NCI-H2171 (cell line): Measurements from ENCODE around the gene CNOT8.
"Not testable (repeated sequence)": the region's sequence is repeated elsewhere in the genome, so short reads cannot be mapped to it uniquely, and the experiment has no call there.

Experiments
- DNase-seq: peaks from one replicate; lab custom pipeline; 2025; lab: John Stamatoyannopoulos, UW

The CNOT8 gene

GRCh38 chr5:154858297-154858971 is at the start of gene CNOT8:
Gene CNOT8, plus strand, starts transcription at chr5:154858627. Its CDS starts 4,652 bp downstream, at chr5:154863279.
- peak; percentile 87 for DNase-seq

- DNase-seq: no peak
Observed at GRCh38 chr5:154811239-154811638, 47.2 kb upstream of the CNOT8 start.

DNA sequence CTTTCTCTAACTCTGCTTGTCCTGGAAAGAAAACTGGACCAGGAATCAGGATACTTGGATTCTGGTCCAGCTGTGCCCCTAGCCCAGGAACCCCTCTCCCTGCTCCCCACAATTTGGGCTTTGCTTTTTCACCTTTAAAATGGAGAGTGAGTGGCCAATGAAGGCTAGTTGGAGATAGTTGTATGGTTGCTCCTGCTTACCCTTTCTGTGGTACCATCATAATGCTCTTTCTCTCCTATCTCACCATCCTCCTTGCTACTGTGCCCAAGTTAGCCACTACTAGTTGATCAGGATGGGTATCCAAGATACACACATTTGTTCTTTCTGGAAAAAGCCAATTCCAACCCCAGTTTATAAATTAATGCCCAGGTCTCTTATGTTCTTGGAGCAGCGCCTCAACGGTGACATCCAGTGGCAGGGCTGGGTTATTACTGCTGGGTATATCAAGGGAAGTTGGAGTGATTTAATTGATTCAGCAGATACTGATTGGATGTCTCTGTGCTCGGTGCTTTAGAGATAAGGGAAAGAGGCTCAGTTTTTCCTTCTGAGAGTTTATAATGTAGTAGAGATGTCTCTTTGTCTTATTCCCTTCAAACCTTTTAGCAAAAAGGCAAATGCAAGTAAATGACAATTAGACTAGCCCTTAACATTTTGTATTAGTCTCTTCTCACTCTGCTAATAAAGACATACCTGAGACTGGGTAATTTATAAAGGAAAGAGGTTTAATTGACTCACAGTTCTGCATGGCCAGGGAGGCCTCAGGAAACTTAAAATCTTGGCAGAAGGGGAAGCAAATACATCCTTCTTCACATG is 46.6 kb upstream of the CNOT8 start:
- no peak for DNase-seq

DNA sequence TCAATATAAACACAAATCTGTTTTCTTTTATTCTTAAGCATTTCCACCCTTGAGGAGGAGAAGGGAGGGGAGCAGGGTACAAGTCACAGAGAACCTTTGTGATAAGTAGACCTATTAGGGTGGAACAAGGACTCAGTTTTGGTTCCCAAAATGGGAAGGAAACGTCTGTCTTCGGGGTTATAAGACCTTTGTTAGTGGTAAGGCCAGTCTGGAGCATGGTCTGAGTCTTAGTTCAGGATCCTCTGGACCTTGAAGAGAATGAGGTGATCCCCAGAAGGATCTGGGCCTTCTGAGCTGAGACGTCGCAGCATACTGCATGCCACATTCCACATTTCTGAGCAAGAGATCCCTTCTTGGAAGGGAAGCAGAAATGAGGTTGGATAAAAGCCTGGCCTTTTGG is 45.3 kb upstream of the CNOT8 start:
- DNase-seq: no peak

- no peak for DNase-seq
Observed at GRCh38 chr5:154813736-154814135, 44.7 kb upstream of the CNOT8 start.

DNA sequence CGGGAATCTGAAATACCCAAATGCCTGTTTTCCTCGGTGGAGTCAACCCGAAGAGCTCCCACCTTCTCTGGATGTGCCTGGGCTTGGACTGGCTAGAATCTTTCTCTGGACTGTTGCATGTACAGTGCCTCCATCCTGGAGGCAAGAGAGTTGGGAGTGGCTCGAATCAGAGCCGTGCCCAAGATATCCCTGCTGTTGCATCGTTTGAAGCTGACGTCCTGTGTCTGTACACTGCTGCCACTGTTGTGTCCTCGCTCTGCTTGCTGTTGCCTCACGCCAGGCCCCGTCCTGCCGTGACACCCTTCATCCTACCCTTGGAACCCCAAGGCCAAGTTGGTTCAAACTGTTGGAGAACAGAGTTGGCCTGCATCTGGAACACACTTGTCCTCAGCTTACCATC is 43.4 kb upstream of the CNOT8 start:
- DNase-seq: no peak

DNA sequence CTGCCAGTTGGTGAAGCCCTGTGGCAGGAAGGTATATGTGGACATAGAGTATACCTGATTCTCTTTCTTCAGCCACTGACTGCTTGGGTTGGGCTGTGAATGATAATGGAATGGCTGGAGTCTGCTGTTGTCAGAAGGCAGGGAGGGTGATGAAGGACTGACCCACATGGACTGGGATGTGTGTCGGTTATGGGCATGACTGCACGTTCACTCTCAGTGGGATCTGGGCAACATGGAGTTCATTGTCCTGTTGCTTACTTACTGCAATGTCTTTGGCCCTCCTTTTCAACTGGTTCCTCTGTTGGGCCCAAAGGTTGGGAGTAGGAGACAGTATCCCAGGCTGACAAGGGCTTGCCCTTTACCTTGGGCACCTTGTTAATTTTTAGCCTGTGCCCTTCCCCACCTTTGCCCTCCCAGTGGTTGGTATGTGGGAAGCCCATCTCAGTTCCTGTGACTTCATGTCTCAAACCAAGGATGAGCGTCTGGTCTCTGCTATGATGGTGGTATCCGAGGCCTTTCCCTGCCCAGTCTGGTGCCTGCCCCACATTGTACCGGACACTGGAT is 42.7 kb upstream of the CNOT8 start:
- DNase-seq: no peak

DNA sequence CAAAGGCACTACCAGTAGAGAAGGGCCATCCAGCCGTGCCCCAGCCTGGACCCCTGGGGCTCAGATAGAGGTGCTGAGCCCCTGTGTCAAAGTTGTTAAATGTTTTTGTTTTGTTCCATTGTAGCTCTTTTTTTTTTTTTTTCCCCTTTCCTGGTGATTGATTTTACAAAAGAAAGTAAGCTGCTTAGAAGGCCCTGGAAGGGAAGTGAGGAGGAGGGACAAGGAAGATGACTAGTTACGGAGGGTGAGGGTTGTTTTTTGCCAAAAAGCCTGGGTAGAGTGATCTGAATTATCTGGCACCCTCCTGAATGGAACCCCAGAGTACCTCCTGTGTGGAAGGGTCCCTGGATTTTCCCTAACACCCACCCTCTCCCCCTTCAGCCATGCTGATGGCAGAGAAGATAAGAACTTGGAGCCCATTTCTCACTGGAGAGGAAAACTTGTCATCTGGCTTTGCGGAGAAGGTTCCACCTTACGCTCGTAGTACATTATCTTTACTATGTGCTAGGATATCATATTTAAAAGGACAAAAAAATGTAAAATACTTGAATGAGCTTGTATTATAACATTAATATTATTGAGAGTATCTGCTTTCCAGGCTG is 41.4 kb upstream of the CNOT8 start:
- no peak for DNase-seq

GRCh38 chr5:154817815-154818214 is 40.6 kb upstream of the CNOT8 start:
- no peak for DNase-seq

DNA sequence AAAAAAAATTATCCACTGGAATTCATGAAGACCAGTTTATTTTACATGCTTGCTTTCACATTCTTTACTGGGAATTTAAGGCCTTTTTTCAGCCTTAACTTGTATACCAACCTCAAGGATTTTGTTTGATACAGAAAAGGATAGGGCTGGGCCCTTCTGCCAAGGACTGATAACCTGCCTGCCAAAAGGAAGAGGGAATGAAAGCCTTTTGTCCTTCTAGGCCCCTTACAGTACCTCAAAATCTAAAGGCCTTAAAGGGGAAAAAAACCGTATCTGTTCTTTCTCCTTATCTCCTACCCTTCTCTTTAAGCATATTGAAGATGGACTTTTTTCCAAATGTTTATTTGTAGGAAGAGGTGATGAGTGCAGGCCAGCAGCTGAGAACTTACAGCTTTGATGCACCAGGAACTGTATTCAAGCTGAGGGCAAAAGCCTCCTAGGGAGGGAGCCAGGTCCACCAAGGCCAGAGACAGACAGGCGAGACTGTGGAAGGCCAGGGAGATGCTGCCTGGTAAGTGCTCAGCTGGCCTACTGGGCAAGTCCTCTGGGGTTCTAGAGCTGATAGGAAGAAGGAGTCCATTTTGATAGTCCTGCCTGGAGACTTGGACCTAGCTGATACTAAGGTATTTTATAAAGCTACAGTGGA is 39.8 kb upstream of the CNOT8 start:
- no peak for DNase-seq

DNA sequence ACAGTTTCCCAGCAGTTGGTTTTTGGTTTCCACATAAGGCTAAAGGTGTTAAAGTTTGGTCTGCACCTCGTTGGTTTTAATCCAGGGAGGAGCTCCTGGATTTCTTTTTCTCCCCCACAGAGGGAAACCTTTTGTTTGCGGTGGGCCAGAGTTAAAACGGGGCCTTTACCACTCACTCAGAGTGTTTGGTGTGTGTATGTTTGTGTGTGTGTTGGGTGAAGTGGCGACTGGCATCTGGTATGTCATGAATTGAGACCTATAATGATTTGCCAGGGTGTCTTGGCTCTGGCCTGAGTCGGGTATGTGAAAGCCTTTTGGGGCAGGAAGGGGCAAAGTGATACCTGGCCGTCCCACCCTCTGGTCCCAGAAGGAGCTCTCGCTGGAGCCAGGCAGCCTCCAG is 38.9 kb upstream of the CNOT8 start:
- DNase-seq: no peak

GRCh38 chr5:154820383-154820782 is 38.0 kb upstream of the CNOT8 start:
- no peak for DNase-seq

- DNase-seq: not testable (repeated sequence)
Observed at GRCh38 chr5:154822896-154823295, 35.5 kb upstream of the CNOT8 start.

- no peak for DNase-seq
Observed at GRCh38 chr5:154823605-154824004, 34.8 kb upstream of the CNOT8 start.

DNA sequence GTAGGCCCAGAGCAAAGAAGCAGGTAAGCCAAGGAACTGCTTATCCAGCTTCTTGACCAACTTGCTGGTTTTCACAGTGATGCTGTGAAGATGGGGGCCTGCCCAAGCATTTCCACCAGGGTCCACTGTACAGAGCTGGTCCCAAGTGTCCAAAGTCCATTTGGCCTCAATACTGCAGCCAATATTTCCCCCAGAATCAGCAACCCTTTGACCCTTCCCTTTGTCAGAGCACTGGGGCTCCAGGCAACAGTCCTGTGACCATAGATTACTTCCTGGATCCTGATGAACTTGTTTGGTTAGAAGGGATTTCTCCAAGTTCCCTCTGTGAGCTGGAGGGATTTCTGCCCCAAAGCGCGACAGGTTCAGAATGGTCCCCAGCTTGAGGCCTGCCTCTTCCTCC is 34.4 kb upstream of the CNOT8 start:
- no peak for DNase-seq

GRCh38 chr5:154829181-154829588 is 29.2 kb upstream of the CNOT8 start:
- DNase-seq: no peak

DNA sequence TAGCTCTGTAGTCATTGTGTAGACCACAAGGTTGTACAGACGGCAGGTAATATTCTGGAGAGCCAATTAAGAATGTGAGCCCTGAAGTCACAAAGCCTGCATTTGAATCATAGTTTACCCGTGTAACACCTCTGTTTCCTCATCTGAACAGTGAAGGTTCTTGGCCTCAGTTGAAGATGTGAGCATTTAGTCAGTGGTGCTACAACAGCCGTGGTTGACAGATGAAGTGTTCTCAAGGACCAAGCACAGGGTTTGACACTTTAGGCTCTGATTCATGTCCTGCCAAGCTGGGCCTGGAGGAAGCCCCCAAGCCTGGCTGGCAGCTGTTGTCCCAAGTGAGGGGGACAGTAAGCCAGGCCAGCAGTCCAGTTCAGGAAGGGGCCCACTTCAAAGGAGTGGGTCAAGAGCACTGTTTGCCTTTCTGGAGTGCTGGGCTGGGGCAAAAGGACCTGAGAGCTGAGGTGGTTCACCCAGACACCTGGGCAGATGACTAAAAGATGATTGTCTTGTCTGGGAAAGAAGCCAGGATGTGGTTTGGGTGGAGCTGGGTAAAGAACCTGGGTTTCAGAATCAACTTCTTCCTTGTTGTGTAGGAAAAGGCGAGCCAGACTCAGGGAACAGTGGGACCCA is 28.7 kb upstream of the CNOT8 start:
- DNase-seq: no peak

GRCh38 chr5:154830219-154830595 is 28.2 kb upstream of the CNOT8 start:
- DNase-seq: no peak

DNA sequence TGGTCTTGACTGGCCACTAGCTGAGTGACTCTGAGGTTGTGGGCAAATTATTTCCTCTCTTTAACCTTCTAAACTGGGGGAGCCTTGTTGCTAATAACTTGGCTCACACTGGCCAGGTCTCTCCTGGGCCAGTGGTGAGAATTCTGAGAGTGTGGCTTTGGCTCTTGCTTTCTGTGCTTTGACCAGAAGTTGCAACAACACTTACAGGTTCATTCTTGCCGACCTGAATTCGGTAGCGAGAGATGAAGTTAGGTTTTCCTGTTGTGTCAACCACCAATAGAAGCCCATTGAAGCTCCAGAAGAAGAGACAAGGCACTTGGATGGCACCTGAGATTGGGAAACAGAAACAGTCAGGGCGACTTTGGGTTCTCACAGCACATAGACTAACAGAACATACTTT is 27.8 kb upstream of the CNOT8 start:
- DNase-seq: no peak

DNA sequence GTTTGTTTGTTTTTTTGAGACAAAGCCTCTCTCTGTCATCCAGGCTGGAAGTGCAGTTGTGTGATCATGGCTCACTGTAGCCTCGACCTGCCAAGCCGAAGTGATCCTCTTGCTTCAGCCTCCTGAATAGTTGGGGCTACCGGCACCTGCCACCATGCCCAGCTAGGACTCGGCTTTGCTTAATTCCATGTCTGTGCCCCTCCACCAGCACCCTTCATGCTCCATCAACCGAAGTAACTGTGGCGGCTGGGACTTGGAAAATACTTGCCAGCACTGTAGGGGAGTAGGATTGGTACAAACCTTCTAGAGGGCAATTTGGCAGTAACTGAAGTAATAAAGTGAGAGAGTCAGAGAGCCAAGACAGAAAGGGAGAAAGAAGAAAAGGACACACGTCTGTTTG is 27.0 kb upstream of the CNOT8 start:
- DNase-seq: no peak

DNA sequence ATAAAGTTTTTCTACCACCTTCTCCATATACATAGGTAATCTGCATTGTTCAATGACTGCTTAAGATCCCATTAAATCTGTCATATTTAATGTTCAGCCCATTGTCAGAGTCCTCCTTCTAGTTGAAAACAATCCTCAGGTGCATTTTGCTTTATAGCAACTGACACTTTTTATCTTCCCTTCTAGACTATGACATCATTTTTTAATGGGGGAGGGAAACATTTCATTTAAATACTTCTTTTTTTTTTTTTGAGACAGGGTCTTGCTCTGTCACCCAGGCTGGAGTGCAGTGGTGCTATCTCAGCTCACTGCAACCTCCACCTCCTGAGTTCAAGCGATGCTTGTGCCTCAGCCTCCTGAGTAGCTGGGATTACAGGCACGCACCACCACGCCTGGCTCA is 25.6 kb upstream of the CNOT8 start:
- DNase-seq: not testable (repeated sequence)

DNA sequence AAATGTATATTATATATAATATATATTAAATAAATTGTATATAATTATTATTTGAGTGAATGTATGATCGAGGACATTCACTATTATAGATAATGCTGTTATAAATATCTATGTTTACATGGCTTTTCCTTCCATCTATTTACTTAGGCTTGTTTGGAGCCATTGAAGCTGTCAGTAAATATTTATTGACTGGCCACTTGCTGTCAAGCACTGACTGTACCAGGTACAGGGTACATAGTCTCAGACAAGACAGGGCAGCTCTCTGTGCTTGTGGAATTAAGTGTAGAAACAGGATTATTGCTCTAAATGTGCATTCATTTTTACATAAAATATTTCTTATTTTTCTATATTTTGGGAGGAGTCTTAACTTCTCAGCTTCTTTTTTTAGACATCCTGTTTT is 24.4 kb upstream of the CNOT8 start:
- no peak for DNase-seq
